NOMO-1 treated with DMSO at 0.1 percent for 48 hours (cell line): ENCODE results near the gene UTP25.
"Not testable (repeated sequence)": the region's sequence is repeated elsewhere in the genome, so short reads cannot be mapped to it uniquely, and the experiment has no call there.

Experiments
- DNase-seq: peaks from one replicate; lab custom pipeline; 2025; ENCODE audit not compliant: unreplicated experiment; lab: John Stamatoyannopoulos, UW

Gene UTP25

DNA sequence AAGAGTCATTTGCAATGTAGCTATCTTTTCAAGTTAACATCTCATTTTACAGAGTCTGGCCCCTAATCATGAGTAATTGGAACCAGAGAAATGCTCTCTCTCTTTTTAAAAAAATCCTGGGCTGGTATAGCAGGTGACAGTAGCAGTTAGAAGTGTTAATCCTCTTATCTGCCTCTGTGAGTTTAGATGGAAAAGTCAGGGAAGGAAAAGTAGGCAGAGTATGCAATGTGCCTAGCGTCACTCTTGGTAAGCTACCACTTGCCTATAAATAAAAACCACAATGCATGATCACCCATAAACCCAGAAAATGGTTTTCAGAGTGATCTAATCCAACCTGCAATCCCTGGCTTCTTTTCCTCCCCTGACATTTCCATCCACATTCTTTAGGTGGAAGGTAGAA lies 43.2 kb downstream of the UTP25 start:
- DNase-seq = no peak

DNA sequence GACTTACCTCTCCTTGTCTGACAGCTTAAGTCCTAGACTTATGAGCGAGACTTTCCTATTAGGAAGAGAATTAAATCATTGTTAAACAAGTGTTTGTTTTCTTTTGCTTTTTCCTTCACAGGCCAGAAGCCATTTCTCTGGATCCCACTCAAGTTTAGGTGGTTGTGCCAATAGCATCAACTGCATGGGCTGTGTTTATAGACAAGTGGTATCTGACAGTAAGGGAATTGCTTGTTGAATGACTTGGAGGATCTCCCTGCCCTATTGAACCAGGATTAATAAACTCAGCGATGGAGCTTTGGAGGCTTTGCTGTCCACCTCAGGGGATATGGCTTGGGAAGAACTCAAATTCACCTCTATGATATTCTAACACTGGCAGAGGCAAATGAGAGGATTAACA lies 43.7 kb downstream of the UTP25 start:
- no peak for DNase-seq

- no peak for DNase-seq
Measured at GRCh38 chr1:209873067-209873799, 45.5 kb downstream of the UTP25 start.

GRCh38 chr1:209875515-209875914 lies 47.7 kb downstream of the UTP25 start:
- no peak for DNase-seq

DNA sequence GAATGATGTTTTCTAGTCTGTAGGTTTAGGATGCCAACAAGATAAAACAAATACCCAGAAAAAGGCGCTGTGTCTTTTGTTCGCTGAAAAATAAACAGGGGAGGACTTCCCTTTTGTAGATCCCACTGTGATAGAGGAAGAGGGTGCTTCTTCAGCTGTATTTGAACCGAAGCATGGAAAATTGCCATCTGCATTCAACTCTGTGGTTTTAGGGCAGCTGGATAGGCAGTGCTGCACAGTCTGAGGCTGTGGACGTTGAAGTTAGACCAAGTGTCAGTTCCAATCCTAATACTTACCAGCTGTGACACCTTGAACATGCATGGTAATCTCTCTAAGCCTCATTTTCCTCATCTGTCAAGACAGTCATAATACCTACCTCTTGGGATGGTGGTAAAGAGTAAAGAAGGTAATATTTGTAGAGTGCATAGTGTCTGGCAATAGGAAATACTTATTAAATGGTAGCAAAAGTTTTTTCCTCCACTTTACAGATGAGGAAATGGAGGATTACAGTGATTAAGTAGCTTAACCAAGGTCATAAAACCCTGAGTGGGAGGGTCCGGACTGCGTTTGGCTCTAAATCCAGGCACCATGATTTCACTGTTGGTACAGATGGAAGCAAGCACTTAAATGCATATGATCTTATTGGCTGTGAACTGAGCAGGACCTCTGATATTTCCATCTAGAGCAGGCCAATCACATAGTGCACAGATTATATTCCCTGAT lies 48.5 kb downstream of the UTP25 start:
- no peak for DNase-seq

DNA sequence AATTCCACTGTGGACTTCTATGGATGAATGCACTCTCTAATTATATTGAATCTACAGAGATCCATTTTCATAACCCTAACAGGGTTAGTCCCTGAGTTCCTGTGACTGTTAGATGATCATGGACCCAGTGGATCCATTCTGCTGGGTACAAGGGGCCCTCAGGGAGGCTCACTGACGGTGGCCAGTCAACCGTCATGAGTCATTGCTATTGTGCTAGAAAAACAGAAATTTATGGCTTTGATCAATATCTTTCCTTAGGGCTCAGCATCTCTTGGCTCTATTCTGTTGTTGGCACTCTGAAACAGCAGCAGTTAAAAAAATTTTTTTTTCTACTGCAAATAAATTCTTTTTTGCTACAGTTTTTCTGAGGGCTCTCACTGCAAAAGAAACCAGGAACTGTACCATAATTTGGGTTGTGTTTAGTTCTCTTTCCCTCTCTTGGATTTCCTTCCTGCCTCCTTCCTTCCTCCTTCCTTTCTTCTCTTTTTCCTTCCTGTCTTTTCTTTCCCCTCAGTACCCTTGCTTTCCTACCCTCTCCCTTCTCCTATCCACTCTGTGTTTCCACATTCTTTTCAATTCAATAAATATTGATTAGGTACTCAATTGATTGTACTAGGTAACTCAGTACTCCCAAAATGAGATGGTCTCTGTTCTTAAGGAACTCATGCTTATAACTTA lies 49.5 kb downstream of the UTP25 start:
- no peak for DNase-seq

- no peak for DNase-seq
Measured at GRCh38 chr1:209878964-209879363, 51.2 kb downstream of the UTP25 start.

DNA sequence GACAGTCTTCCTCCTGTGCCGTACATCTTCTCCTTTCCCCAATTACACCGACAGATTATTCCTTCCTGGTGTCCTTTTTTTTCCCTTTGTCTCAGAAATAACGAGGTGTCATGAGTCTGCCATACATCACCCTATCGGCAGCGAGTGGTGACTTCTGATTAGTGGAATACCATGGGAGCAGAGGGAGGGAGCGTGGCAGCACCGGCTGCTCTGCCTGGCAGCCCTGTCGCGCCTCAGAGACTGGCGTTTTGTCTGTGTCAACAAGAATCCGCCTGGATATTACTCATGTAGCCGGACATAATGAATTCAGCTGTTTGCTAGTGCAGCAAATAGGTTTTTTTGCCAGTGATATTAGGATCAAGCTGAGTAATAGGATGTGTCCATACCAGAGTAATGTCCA lies 51.8 kb downstream of the UTP25 start:
- DNase-seq = no peak

GRCh38 chr1:209880031-209880430 lies 52.3 kb downstream of the UTP25 start:
- DNase-seq = no peak

DNA sequence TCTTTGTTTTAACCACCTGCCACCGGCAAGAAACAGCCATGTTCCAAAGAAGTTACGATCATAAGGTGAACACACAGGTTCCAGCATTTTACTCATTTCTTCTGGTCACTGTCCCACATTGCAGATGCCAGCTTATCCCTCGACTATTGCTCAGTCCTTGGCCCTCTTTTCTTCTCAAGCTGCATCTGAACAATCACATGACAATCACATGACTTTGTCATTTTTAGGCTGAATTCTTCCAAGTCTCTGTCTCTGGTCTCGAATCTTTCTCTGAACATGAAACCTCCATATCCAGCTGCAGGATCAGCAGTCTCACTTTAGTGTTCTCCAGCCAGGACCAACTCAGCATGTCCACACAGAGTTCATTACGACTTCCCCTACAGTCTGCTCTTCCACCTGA lies 53.8 kb downstream of the UTP25 start:
- DNase-seq = no peak

- DNase-seq = no peak
Measured at GRCh38 chr1:209882286-209882685, 54.5 kb downstream of the UTP25 start.

DNA sequence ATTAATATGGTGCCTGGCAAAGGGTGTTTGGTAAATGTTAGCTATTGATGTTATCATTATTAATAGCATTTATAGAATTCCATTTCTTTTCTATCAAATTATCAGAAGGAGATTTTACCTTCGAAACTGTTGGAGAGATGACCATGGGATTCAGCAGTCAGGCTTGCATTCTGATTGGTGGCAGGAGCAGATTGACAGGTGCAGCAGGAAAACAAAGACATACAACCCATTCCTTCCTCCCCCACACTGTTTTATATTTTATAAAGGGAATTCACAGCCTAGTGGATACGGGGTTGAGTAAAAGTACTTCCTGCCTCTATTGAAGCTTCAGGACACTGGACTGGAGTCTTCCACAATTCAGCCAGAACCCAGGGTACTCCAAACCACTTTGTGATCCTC lies 55.2 kb downstream of the UTP25 start:
- no peak for DNase-seq

- no peak for DNase-seq
Measured at GRCh38 chr1:209883341-209883971, 55.7 kb downstream of the UTP25 start.

GRCh38 chr1:209884249-209884648 lies 56.5 kb downstream of the UTP25 start:
- no peak for DNase-seq

GRCh38 chr1:209884665-209885117 lies 56.9 kb downstream of the UTP25 start:
- DNase-seq = no peak

DNA sequence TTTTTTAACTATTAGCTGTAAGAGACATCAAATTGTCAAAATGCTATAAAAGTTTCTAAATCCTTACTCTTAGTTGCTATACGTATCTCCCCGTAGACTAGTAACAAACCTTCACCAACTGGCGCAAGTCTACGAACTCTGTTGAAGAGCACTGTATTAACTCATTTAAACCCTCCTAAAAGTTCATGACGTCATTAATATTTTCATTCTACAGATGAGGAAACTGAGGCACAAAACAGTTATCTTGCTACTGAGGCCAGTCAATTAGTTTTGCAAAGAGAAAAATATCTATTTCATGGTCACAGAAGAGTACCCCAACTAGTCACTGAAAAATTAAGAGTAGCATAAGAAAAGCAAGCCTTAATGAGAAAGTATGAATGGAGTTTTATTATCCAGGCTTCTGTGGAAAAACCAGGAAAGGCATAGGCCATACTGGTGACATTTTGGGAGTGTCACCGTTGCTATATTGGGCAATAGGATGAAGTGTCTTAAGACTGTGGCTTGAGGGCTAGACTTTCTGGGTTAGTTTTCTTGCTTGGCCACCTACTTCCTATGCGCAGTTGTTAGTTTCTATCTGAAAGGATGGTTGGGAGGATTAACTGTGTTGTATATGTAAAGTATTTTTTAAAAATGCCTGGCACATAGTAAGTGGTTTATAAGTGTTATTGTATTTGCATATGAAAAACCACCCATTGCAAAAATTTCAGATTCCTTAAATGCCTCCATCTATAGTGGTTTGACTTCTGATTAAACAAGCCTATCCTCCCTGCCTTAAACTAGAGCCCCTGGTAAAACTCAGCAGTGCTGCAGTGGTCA lies 57.8 kb downstream of the UTP25 start:
- no peak for DNase-seq

- DNase-seq = no peak
Measured at GRCh38 chr1:209886219-209886536, 58.4 kb downstream of the UTP25 start.

GRCh38 chr1:209888291-209889076 lies 60.7 kb downstream of the UTP25 start:
- not testable (repeated sequence) for DNase-seq

- DNase-seq = no peak
Measured at GRCh38 chr1:209889077-209889418, 61.3 kb downstream of the UTP25 start.

GRCh38 chr1:209890641-209891330 lies 63.0 kb downstream of the UTP25 start:
- no peak for DNase-seq
